NCI-H2081 (cell line): Measurements from ENCODE around the gene HIF3A.

Source experiments
- DNase-seq, 2 experiments: peaks; one replicate each; lab custom pipeline; 2025; lab: John Stamatoyannopoulos, UW

The HIF3A gene

DNA sequence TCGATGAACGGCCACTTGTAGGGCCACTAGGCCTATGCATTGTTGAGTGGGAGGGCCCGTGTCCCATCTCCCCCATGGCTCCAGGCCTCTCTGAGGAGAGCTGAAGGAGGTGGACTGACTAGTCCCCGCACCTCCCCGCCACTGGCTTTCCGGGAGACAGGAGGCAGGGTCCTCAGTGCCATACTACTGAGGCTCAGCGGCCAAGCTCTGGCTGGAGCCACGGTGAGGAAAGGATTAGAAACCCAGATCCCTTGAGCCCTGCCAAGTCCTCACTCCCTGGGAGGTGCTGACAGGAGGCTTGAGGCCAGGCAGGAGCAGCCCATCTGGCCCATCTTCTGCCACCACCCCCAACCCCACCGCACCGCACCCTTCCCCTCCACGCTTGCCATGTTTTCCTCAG lies 87.6 kb downstream of the HIF3A start:
- no peak for DNase-seq

DNA sequence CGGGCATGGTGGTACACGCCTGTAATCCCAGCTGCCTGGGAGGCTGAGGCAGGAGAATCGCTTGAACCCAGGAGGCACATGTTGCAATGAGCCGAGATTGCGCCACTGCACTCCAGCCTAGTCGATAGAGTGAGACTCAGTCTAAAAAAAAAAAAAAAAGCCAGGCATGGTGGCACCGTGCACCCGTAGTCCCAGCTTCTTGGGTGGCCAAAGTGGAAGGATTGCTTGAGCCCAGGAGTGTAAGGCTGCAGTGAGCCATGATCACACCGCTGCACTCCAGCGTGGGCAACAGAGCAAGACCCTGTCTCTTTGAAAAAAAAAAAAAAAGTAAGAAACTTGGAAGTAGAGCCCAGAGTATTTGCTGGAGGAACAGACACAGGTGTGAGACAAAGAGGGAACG lies 88.8 kb downstream of the HIF3A start:
- DNase-seq = no peak

DNA sequence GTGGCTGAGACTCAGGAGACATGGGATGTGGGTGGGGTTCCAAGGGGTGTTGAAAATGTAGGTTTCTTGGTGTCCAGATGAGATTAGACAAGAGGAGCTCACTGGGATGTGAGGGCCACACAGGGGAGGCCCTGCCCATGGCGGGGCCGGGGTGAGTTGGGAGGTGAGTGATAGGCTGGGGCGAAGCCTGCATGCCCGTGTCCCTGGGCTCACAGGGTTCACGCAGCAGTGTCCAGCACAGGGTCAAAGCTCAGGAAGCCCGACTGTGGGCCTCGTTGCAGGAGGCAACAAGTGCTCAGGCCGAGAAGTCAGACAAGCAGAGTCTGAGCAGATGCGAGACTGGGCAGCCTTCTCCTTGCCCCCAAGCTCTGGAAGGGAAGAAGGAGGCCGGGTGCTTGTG lies 89.3 kb downstream of the HIF3A start:
- no peak for DNase-seq

DNA sequence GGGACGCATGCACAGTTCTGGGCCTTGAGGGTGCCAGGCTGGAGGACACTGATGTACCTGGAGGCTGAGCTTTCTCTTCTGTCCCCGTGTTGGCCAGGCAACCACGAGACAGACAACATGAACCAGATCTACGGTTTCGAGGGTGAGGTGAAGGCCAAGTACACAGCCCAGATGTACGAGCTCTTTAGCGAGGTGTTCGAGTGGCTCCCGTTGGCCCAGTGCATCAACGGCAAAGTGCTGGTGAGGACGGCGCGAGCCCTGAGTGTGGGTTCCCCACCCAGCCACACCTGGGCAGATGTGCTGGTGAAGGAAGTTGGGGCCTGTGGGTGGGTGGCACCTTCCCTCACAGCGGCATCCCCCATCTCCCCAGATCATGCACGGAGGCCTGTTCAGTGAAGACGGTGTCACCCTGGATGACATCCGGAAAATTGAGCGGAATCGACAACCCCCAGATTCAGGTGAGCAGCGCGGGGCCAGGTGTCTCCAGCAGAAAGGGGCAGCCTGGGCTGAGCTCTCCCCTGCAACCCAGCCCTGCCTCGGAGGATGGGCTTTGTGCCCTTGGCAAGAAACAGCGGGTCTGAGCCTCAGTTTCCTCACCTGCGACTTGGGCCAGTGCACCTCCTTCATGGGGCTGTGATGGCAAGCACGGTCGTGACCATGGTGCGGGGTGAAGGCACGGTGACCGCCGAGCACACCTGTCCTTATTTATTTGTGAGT lies 90.3 kb downstream of the HIF3A start:
- DNase-seq = no peak

DNA sequence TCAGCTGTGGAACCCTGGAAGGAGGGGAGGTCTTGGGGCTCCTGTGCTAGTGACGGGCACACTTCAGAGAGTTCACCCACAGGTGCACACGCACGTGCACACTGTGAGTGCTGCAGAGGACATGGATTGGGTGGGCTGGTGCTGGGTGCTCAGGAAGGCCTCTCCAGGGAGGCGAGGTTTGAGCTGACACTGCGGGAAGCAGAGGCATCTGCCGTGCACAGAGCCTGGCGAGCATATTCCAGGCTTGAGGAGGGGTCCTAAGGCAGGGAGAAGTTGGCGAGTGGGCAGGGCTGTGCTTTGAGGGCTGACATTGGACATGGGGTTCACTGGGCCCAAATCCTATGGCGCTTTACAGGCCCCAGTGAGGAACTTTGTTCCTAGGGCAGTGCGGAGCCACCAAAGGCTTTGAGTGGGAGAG lies 90.9 kb downstream of the HIF3A start:
- DNase-seq = no peak

DNA sequence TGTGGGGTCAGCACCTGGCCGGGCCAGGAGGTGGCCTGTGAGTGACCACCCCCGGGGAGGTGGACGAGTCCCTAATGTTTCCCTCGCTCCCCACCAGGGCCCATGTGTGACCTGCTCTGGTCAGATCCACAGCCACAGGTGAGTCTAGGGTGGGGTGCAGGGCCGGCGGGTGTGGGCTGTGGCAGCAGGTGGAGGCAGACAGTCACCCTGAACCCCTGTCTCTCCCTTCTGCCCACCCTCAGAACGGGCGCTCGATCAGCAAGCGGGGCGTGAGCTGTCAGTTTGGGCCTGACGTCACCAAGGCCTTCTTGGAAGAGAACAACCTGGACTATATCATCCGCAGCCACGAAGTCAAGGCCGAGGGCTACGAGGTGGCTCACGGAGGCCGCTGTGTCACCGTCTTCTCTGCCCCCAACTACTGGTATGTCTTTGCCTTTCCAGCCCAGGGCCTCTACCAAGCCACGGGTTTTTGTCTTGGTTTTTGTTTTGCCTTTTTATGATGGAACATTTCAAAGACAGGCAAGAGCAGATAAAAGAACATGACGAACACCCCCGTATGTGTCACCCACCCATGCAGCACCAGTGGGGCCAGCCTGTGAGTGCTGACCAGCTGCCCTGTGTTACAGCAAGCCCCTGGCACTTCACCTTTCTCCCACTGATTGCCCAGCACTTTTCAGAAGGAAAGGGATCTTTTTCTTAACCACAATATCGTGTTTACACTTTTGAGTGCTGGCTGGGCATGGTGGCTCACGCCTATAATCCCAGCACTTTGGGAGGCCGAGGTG lies 91.7 kb downstream of the HIF3A start:
- DNase-seq = no peak

DNA sequence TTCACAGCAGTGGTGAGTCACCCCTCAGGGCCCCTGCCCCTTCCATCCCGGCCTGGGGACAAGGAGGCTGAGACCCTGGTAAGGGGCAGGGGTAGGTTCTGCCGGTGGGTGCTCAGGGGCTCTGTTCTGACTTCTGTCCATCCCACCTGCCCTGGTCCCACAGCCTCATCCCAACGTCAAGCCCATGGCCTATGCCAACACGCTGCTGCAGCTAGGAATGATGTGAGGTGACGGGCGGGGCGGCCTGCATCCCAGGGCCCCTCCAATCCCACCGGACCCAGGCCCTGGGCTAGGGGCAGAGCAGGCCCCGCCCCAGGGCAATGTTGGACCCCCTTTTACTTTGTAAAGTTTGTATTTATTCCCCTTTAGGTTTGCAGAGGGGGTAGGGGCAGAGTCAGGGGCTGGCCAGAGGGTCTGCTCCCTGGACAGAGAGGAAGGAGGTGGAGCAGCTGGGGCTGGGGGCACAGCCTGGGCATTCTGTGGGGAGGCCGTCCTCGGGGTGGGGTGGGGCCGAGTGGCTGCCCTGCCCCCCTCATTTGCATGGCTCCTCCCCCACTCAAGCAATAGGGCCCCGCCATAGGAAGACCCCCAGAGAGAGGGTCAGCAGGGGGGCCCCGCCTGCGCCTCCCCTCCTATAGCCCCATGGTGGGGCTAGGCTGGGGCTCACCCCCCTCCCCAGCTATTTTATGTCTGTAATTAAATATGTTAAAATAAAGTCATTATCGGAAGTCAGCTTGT lies 93.4 kb downstream of the HIF3A start:
- DNase-seq = no peak

DNA sequence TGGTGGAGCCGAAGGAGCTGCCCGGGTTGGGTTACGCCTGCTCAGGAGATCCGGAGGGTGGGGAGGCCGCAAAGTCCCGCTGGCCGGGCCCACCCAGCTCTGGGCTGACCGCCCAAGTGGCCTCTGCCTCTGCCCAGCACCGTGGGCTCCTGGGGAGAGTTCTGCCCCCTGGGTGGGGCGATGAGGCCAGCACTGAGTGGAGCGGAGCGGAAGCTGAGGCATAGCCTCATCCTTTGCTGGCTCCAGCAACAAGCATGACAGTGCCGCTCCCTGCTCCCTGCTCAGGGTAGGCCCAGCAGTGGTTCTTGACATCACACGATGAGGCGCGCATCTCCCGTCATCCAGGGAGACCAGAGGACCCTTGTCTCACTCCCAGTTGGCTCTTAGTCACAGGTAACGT lies 94.0 kb downstream of the HIF3A start:
- no peak for DNase-seq

DNA sequence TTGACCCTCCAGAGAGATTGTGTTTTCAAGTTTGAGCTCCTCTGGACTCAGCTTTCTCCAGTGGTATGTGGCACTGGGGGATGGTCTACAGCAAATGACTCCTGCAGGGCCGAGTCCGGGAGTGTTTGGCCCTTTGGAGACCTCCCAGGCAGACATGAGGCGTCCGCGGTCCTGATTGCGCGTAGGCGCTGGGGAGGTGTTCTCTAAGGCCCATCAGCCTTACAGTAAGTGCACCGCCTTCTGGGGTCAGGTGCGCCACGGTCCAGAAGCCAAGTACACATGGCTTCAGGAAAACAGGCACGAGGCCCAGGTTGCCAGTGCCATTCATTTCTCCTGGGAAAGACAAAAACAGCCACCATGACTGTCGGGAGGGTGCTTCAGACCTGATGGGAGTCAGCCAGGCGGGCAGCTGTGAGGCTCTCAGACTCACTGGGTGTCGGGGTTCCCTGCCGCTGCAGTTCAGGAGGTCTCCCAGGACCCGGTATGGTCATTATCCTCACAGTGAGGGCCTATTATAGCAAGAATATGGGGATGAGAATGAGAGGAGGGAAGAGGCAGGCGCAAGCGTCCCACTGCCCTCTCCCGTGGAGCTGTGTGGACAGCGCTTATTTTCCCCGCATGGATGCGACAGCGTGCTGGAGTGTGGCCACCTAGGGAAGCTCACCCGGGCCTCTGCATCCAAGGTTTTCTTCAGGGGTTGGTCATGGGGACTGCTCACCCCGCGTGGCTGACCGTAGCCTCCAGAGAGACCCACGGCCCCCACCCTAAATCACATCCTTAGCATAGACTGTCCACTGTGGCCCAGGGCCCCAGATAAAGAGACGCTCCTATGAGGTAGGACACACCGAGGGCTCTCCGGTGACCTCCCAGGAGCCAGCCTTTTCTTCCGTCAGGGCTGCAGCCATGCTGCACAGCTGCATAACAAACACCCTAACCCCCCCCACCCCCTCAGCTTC lies 94.7 kb downstream of the HIF3A start:
- DNase-seq = no peak

DNA sequence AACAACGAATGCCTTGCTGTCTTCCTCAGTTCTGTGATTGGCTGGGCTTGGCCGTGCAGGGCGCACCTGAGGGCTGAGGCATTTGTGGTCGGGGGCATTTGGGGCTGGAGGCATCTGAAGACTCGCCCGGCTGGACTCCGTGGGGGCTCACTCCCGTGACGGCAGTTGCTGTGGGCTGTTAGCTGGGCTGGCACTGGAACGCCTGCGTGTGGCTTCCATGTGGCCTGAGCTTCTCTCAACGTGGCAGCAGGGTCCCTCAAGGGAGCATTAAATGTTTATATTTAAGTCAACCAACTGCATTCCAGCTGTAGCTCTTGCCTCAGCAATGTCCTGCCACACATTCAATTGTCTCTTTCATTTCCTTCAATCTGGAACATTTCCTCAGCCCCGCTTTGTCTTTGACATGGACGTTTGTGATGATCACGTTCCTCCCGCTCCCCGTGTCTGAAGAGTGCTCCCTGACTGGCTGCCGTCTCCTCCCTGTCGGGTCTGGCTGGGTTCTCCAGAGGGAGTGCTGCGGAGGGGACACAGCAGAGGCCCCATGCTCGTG lies 95.5 kb downstream of the HIF3A start:
- DNase-seq = no peak

DNA sequence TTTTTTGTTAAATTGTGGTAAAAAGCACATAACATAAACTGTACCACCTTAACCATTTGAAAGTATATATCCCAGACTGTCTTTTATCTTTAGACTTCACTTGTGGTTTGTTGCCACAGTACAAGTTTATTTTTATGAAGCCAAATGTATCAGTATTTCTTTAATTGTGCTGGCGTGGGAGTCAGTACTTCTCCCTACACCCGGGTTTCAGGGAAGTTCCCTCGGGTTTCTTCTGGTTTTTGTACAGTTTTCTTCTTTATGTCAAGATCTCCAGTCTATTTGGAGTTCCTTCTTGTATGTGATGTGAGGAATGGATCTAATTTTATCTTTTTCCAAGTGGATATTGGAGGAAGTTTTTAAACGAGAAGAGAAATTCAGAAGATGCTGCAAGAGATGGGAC lies 96.0 kb downstream of the HIF3A start:
- no peak for DNase-seq
